HAP-1 (cell line): ENCODE data around the gene PTPN23.

Experiments
- DNase-seq, 2 experiments: peaks; one replicate each; pipeline ENCODE4 v3.0.0-alpha.2; 2016 to 2020; ENCODE audit warnings: low spot score in 2 of 2
- H3K27me3 ChIP-seq: fragments of 250-450 bp; sonication (Bioruptor Pico); 2 replicates; pipeline ENCODE4 v1.5.1; 2020; ENCODE audit warnings: low read depth, mild to moderate bottlenecking, moderate library complexity
- H3K36me3 ChIP-seq: fragments of 250-450 bp; sonication (Bioruptor Pico); replicated peaks from 2 replicates; pipeline ENCODE4 v1.5.1; 2020; ENCODE audit warnings: mild to moderate bottlenecking
- H3K4me1 ChIP-seq: fragments of 250-450 bp; sonication (Bioruptor Pico); 2 replicates; pipeline ENCODE4 v1.5.1; 2020; ENCODE audit warnings: mild to moderate bottlenecking
- H3K4me3 ChIP-seq: fragments of 250-450 bp; sonication (Bioruptor Pico); 2 replicates; pipeline ENCODE4 v1.5.1; 2020; ENCODE audit warnings: mild to moderate bottlenecking, moderate library complexity
- H3K9me3 ChIP-seq: fragments of 250-450 bp; sonication (Bioruptor Pico); 2 replicates; pipeline ENCODE4 v1.5.1; 2020; ENCODE audit warnings: mild to moderate bottlenecking, moderate library complexity
- in situ Hi-C: fragments of 300-500 bp; cut with MboI; formaldehyde crosslinking; loops from 3 replicates; pipeline ENCODE4 v1.14.3; 2020; ENCODE audit warnings: low sequenced_read_pairs, inconsistent platforms, mixed read lengths

Gene PTPN23

DNA sequence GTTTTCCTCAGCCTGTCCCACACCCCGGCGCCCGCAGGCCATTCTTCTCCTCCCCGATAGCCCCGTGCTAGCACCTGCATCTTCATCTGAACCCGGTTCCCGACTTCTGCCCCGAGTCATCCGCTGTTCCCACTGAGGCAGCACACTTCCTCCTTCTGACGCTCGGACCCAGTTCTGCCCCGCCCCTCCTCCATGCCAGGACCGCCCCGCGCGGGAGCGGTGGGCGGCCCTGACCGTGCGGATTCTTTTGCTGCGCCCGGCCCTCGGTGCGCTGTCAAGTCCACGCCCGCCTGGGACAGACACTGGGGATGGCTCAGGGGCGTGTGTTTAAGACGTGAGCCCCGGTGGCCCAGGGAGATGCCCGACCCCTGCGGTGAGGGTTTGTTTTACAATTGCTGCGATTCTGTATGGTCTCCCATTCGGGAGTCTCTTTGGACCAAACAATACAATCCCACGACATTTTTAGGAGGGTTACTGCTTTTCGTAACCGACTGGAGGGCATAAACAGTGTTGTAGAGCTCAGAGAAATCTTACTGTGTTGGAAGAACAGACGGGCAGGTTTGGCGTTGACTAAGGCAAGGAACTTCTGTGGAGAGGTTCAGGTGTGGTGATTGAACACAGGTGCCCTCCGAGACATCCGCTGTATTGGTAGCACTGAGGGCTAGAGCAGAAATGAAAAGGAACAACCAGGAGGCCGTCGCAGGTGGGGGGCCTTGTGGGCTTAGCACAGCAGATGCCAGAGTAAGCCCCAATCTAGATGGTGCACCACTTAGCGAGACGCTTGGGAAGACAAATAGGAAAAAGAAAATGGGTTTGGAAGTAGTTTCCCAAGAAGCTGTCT is 716 bp downstream of the PTPN23 start:
- H3K27me3 ChIP-seq: no peaks in the 10 kb centered on the region
- DNase-seq: peak; percentile 89 to 96
- in situ Hi-C loops: no loop called here

DNA sequence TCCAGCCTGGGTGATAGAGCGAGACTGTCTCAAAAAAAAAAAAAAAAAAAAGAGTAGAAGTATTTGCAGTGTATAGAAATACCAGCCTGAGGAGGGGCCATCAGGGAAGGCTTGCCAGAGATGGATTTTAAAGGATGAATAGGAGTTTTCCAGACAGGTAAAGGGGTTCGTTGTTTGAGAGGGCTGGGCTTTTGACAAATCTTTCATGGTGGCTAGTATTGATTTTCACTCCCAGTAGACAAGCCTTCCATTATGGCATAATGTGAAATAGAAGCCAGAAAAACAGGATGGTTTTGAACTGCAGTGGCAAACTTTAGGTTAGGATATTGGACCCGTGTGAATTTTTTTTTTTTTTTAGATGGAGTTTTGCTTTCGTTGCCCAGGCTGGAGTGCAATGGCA is 3.6 kb downstream of the PTPN23 start:
- no peaks in the 10 kb centered on the region for H3K9me3 ChIP-seq
- no peak overlapping the region for H3K4me3 ChIP-seq
- peaks cover 12% of the 10 kb centered on the region for H3K4me1 ChIP-seq
- H3K36me3 ChIP-seq: peaks cover 10% of the 10 kb centered on the region
- DNase-seq: no peak
- H3K27me3 ChIP-seq: no peaks in the 10 kb centered on the region
- in situ Hi-C loops: no loop called here

More for the DNA sequence above, 716 bp downstream of the PTPN23 start:
- H3K4me1 ChIP-seq: peaks cover 12% of the 10 kb centered on the region
- peaks cover 6% of the 10 kb centered on the region; the same call in 1 of the 2 replicates for H3K36me3 ChIP-seq
- H3K4me3 ChIP-seq: peak overlapping the region; percentile 93
- H3K9me3 ChIP-seq: no peaks in the 10 kb centered on the region

GRCh38 chr3:47385007-47385406 is 4.2 kb downstream of the PTPN23 start:
- in situ Hi-C loops: no loop called here
- Histone ChIP-seq H3K36me3 (peaks cover 10% of the 10 kb centered on the region), H3K4me1 (peaks cover 6% of the 10 kb centered on the region), H3K4me3 (no peak overlapping the region), H3K27me3 (no peaks in the 10 kb centered on the region), H3K9me3 (no peaks in the 10 kb centered on the region)
- DNase-seq: no peak

- H3K4me3 ChIP-seq: no peak overlapping the region
- in situ Hi-C loops: no loop called here
Observed at GRCh38 chr3:47385796-47386195, 5.0 kb downstream of the PTPN23 start.

DNA sequence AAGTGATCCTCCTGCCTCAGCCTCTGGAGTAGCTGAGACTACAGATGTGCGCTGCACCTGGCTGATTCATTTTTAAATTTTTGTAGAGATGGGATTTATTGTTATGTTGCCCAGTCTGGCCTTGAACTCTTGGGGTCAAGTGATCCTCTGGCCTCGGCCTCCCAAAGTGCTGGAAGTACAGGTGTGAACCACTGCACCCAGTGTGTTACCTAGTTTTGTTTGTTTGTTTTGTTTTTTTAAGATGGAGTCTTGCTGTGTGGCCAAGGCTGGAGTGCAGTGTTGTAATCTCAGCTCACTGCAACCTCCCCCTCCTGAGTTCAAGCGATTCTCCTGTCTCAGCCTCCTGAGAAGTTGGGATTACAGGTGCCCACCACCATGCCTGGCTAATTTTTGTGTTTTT is 12.1 kb downstream of the PTPN23 start:
- Histone ChIP-seq H3K36me3 (peaks cover 8% of the 10 kb centered on the region), H3K4me1 (no peaks in the 10 kb centered on the region), H3K4me3 (no peak overlapping the region), H3K27me3 (no peaks in the 10 kb centered on the region), H3K9me3 (no peaks in the 10 kb centered on the region)
- DNase-seq: no peak
- in situ Hi-C loops: no loop called here

More at GRCh38 chr3:47385796-47386195, 5.0 kb downstream of the PTPN23 start:
- H3K27me3 ChIP-seq: no peaks in the 10 kb centered on the region
- DNase-seq: no peak
- peaks cover 5% of the 10 kb centered on the region; the same call in 1 of the 2 replicates for H3K4me1 ChIP-seq
- peaks cover 10% of the 10 kb centered on the region for H3K36me3 ChIP-seq
- no peaks in the 10 kb centered on the region for H3K9me3 ChIP-seq

DNA sequence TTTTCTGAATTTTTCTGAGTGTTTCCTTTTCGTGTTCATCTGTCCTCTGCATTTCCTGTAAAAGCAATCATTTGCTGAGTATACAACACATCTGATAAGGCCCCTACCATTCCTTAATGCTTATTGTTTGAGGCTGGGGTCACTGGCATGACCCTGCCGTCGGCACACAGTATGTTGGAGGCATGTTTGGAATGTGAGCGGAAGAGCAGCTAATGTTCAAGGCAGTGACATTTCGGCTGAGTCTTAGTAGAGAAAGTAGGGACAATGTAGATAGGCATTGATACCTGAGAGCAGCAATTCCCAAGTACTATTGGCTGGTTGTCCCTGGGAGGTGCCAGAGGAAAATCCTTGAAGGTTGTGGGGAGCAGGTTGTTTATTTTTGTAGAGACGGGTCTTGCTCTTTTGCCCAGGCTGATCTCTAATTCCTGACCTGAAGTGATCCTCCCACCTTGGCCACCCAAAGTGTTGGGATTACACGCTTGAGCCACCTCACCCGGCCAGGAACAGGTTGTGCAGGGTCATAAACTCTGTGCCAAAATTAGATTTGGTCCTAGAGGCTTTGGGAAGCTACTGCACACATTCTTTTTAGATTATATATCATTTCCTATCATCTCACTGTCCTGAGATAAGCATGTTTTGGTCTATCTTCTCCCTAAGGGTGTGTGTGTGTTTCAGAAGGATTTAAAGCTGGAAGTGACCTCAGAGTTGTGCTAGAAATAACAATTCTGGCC is 13.5 kb downstream of the PTPN23 start:
- no peak for DNase-seq
- Histone ChIP-seq H3K4me3 (no peak overlapping the region), H3K4me1 (no peaks in the 10 kb centered on the region), H3K27me3 (no peaks in the 10 kb centered on the region), H3K9me3 (no peaks in the 10 kb centered on the region), H3K36me3 (peaks cover 8% of the 10 kb centered on the region)
- in situ Hi-C loops: no loop called here

GRCh38 chr3:47394881-47395280 is 14.1 kb downstream of the PTPN23 start:
- Histone ChIP-seq H3K36me3 (peaks cover 8% of the 10 kb centered on the region), H3K27me3 (no peaks in the 10 kb centered on the region), H3K4me3 (no peak overlapping the region), H3K4me1 (no peaks in the 10 kb centered on the region), H3K9me3 (no peaks in the 10 kb centered on the region)
- no peak for DNase-seq
- in situ Hi-C loops: no loop called here

- Histone ChIP-seq H3K27me3 (no peaks in the 10 kb centered on the region), H3K4me1 (no peaks in the 10 kb centered on the region), H3K9me3 (no peaks in the 10 kb centered on the region), H3K4me3 (no peak overlapping the region), H3K36me3 (peaks cover 11% of the 10 kb centered on the region)
- in situ Hi-C loops: no loop called here
- no peak for DNase-seq
Observed at GRCh38 chr3:47398228-47398627, 17.4 kb downstream of the PTPN23 start.

DNA sequence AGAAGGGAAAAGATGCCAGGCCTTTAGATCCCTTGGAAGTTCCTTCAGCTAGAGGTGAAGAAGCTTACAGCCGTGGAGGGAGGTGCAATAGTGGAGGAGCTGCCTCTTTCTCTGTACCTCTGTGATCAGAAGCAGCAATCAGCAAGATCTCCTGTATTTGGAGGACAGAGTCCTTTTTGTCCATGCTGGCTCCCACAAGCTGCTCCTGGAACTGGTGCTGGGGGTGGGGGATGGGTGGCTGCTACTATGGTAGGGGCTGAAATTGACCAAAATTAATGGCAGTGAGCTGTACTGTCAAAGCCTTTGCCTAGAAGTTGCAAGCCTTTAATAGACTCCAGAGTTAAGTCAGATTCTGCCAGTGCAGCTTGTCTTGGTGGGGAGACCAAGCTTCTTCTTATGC is 18.2 kb downstream of the PTPN23 start:
- no peak for DNase-seq
- H3K9me3 ChIP-seq: no peaks in the 10 kb centered on the region
- H3K4me3 ChIP-seq: no peak overlapping the region
- in situ Hi-C loops: no loop called here
- H3K27me3 ChIP-seq: no peaks in the 10 kb centered on the region
- peaks cover 11% of the 10 kb centered on the region for H3K36me3 ChIP-seq
- no peaks in the 10 kb centered on the region for H3K4me1 ChIP-seq

- Histone ChIP-seq H3K4me1 (no peaks in the 10 kb centered on the region), H3K27me3 (no peaks in the 10 kb centered on the region), H3K36me3 (peaks cover 11% of the 10 kb centered on the region), H3K4me3 (no peak overlapping the region), H3K9me3 (no peaks in the 10 kb centered on the region)
- in situ Hi-C loops: no loop called here
- no peak for DNase-seq
Observed at GRCh38 chr3:47399531-47400270, 18.9 kb downstream of the PTPN23 start.

- Histone ChIP-seq H3K4me1 (no peaks in the 10 kb centered on the region), H3K27me3 (no peaks in the 10 kb centered on the region), H3K4me3 (no peak overlapping the region), H3K9me3 (no peaks in the 10 kb centered on the region), H3K36me3 (peaks cover 26% of the 10 kb centered on the region)
- in situ Hi-C loops: no loop called here
- DNase-seq: no peak
Observed at GRCh38 chr3:47404431-47404876, 23.6 kb downstream of the PTPN23 start.

- Histone ChIP-seq H3K9me3 (no peaks in the 10 kb centered on the region), H3K4me1 (no peaks in the 10 kb centered on the region), H3K27me3 (no peaks in the 10 kb centered on the region), H3K4me3 (no peak overlapping the region), H3K36me3 (peaks cover 30% of the 10 kb centered on the region)
- in situ Hi-C loops: no loop called here
- DNase-seq: no peak
Observed at GRCh38 chr3:47404955-47405790, 24.4 kb downstream of the PTPN23 start.
